ENCODE data around the gene TOR1A.

DNA sequence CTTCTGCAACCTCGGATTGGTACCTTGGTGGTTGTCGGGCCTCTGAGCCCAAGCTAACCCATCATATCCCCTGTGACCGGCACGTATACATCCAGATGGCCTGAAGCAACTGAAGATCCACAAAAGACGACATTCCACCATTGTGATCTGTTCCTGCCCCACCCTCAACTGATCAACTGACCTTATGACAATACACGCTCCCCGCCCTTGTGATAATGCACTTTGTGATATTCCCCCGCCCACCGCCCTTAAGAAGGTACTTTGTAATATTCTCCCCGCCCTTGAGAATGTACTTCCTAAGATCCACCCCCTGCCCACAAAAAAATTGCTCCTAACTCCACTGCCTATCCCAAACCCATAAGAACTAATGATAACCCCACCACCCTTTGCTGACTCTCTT lies 37.5 kb downstream of the TOR1A start:
- TF ChIP-seq EZH2 (IDR thresholded peaks at IDR 0.05; ENCODE audit: borderline replicate concordance) = no peak
- TF ChIP-seq, protein P1, sequence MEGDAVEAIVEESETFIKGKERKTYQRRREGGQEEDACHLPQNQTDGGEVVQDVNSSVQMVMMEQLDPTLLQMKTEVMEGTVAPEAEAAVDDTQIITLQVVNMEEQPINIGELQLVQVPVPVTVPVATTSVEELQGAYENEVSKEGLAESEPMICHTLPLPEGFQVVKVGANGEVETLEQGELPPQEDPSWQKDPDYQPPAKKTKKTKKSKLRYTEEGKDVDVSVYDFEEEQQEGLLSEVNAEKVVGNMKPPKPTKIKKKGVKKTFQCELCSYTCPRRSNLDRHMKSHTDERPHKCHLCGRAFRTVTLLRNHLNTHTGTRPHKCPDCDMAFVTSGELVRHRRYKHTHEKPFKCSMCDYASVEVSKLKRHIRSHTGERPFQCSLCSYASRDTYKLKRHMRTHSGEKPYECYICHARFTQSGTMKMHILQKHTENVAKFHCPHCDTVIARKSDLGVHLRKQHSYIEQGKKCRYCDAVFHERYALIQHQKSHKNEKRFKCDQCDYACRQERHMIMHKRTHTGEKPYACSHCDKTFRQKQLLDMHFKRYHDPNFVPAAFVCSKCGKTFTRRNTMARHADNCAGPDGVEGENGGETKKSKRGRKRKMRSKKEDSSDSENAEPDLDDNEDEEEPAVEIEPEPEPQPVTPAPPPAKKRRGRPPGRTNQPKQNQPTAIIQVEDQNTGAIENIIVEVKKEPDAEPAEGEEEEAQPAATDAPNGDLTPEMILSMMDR (IDR thresholded peaks at IDR 0.05; ENCODE audit: poor library complexity) = no peak
